ENCODE measurements around the gene SH3TC1. TPM values are rescaled to one million over a fixed set of nuclear protein-coding genes. Genes with fewer than 3 reads are reported as not detected.

The SH3TC1 gene
- total and polyA plus RNA-seq, 4 donors: 6.5 to 34.6 (median 25.8) TPM

DNA sequence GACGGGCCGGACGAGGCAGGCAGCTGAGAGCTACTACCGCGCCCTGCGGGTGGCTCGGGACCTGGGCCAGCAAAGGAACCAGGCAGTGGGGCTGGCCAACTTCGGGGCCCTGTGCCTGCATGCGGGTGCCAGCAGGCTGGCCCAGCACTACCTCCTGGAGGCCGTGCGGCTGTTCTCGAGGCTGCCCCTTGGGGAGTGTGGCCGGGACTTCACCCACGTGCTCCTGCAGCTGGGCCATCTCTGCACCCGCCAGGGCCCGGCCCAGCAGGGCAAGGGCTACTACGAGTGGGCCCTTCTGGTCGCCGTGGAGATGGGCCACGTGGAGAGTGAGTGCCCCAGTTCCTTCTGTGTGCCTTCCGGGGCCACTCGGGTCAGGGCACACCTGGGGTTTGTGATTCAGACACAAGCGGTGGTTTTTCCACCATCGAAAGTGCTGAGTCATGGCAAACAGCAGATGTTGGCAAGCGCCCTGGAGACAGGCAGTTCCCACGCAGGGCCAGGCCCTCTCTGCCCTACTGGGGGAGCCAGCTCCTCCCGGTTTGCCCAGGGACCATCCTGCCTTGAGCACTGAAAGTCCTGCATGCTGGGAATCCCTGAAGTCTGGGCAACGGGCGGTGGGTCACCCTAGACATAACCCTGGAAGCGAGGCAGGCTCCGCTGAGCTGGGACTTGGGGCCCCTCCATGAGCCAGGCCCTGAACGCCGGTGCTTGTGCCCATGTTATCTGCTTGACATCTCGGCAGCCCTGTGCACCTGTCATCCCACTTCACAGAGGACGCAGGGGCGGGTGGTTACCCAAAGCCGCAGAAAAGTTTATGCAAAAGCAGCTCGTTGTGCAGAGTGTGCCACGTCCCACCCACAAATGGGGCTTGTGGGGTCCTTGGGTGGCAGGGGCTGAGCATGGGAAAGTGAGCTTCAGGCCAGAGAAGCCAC, 29.5 kb downstream of the SH3TC1 start:
- 39% methylated on average over 39 of the region's 39 CpGs for WGBS
- H3K4me1 ChIP-seq (ENCODE audit: control insufficient read depth in 4 of 4, insufficient read depth in 4 of 4, low read length in 3 of 4): peaks cover 2 to 18% (median 13%) of the 10 kb centered on the region in 4 donors
- H3K27me3 ChIP-seq (ENCODE audit: control insufficient read depth in 4 of 4, insufficient read depth in 4 of 4, low read length in 3 of 4): no peaks in the 10 kb centered on the region
- no peak overlapping the region for H3K4me3 ChIP-seq (ENCODE audit: low read depth in 1 of 3, low read length in 3 of 3)
- H3K9ac ChIP-seq (ENCODE audit: low read depth in 1 of 2, low read length in 2 of 2): no peak overlapping the region
- TF ChIP-seq FOXA1 (IDR thresholded peaks at IDR 0.05) (peak; percentile 79), HNF4G (IDR thresholded peaks at IDR 0.05) (no peak), RAD21 (IDR thresholded peaks at IDR 0.05) (peak in 1 of 2 donors; percentile 20), JUND (IDR thresholded peaks at IDR 0.05) (no peak), SP1 (IDR thresholded peaks at IDR 0.05) (peak; percentile 90), EGR1 (IDR thresholded peaks at IDR 0.05; ENCODE audit: low read depth in 2 of 2) (peak; percentile 37 to 87), GABPA (IDR thresholded peaks at IDR 0.05 in 1 of 2, conservative IDR thresholded peaks at IDR 0.05 in 1 of 2) (peak in 1 of 2 donors; percentile 63), FOXA2 (IDR thresholded peaks at IDR 0.05) (no peak), RXRA (IDR thresholded peaks at IDR 0.05) (peak; percentile 88 to 98), HNF4A (conservative IDR thresholded peaks at IDR 0.05) (peak; percentile 64 to 85), NR2F2 (IDR thresholded peaks at IDR 0.05) (peak; percentile 81), TAF1 (conservative IDR thresholded peaks at IDR 0.05) (no peak), YY1 (IDR thresholded peaks at IDR 0.05) (peak; percentile 62)
- TF ChIP-seq, protein P1, sequence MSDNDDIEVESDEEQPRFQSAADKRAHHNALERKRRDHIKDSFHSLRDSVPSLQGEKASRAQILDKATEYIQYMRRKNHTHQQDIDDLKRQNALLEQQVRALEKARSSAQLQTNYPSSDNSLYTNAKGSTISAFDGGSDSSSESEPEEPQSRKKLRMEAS (IDR thresholded peaks at IDR 0.05): peak; percentile 98
- TF ChIP-seq, protein P2, sequence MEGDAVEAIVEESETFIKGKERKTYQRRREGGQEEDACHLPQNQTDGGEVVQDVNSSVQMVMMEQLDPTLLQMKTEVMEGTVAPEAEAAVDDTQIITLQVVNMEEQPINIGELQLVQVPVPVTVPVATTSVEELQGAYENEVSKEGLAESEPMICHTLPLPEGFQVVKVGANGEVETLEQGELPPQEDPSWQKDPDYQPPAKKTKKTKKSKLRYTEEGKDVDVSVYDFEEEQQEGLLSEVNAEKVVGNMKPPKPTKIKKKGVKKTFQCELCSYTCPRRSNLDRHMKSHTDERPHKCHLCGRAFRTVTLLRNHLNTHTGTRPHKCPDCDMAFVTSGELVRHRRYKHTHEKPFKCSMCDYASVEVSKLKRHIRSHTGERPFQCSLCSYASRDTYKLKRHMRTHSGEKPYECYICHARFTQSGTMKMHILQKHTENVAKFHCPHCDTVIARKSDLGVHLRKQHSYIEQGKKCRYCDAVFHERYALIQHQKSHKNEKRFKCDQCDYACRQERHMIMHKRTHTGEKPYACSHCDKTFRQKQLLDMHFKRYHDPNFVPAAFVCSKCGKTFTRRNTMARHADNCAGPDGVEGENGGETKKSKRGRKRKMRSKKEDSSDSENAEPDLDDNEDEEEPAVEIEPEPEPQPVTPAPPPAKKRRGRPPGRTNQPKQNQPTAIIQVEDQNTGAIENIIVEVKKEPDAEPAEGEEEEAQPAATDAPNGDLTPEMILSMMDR (IDR thresholded peaks at IDR 0.05; ENCODE audit: low read depth, low read length, missing input control): peak; percentile 10
- TF ChIP-seq, protein P3, sequence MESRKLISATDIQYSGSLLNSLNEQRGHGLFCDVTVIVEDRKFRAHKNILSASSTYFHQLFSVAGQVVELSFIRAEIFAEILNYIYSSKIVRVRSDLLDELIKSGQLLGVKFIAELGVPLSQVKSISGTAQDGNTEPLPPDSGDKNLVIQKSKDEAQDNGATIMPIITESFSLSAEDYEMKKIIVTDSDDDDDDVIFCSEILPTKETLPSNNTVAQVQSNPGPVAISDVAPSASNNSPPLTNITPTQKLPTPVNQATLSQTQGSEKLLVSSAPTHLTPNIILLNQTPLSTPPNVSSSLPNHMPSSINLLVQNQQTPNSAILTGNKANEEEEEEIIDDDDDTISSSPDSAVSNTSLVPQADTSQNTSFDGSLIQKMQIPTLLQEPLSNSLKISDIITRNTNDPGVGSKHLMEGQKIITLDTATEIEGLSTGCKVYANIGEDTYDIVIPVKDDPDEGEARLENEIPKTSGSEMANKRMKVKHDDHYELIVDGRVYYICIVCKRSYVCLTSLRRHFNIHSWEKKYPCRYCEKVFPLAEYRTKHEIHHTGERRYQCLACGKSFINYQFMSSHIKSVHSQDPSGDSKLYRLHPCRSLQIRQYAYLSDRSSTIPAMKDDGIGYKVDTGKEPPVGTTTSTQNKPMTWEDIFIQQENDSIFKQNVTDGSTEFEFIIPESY (IDR thresholded peaks at IDR 0.05): no peak
- TF ChIP-seq, protein P4, sequence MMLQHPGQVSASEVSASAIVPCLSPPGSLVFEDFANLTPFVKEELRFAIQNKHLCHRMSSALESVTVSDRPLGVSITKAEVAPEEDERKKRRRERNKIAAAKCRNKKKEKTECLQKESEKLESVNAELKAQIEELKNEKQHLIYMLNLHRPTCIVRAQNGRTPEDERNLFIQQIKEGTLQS (IDR thresholded peaks at IDR 0.05): no peak
- TF ChIP-seq, protein P5, sequence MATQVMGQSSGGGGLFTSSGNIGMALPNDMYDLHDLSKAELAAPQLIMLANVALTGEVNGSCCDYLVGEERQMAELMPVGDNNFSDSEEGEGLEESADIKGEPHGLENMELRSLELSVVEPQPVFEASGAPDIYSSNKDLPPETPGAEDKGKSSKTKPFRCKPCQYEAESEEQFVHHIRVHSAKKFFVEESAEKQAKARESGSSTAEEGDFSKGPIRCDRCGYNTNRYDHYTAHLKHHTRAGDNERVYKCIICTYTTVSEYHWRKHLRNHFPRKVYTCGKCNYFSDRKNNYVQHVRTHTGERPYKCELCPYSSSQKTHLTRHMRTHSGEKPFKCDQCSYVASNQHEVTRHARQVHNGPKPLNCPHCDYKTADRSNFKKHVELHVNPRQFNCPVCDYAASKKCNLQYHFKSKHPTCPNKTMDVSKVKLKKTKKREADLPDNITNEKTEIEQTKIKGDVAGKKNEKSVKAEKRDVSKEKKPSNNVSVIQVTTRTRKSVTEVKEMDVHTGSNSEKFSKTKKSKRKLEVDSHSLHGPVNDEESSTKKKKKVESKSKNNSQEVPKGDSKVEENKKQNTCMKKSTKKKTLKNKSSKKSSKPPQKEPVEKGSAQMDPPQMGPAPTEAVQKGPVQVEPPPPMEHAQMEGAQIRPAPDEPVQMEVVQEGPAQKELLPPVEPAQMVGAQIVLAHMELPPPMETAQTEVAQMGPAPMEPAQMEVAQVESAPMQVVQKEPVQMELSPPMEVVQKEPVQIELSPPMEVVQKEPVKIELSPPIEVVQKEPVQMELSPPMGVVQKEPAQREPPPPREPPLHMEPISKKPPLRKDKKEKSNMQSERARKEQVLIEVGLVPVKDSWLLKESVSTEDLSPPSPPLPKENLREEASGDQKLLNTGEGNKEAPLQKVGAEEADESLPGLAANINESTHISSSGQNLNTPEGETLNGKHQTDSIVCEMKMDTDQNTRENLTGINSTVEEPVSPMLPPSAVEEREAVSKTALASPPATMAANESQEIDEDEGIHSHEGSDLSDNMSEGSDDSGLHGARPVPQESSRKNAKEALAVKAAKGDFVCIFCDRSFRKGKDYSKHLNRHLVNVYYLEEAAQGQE (IDR thresholded peaks at IDR 0.05): peak; percentile 90
- H3K9me3 ChIP-seq (ENCODE audit: control insufficient read depth in 4 of 4, low read length in 3 of 4): no peaks in the 10 kb centered on the region
- no peak for DNase-seq (ENCODE audit: low spot score)
- peaks cover 0 to 34% (median 21%) of the 10 kb centered on the region in 4 donors for H3K36me3 ChIP-seq (ENCODE audit: control insufficient read depth in 4 of 4, insufficient read depth in 3 of 4, low read depth in 1 of 4, low read length in 3 of 4)
- H3K27ac ChIP-seq (ENCODE audit: low read depth in 1 of 2, low read length in 2 of 2): peak overlapping the region; percentile 68 to 74
